HG02610 (cell line): Measurements from ENCODE around the gene PDGFB.
"Not testable (repeated sequence)": the region's sequence is repeated elsewhere in the genome, so short reads cannot be mapped to it uniquely, and the experiment has no call there.

ENCODE experiments used
- ATAC-seq: cut with Tn5 transposase; IDR thresholded peaks from one replicate; pipeline ENCODE4 v1.9.1; 2021; ENCODE audit warnings: mild to moderate bottlenecking, moderate library complexity; ENCODE audit not compliant: unreplicated experiment

Gene PDGFB

DNA sequence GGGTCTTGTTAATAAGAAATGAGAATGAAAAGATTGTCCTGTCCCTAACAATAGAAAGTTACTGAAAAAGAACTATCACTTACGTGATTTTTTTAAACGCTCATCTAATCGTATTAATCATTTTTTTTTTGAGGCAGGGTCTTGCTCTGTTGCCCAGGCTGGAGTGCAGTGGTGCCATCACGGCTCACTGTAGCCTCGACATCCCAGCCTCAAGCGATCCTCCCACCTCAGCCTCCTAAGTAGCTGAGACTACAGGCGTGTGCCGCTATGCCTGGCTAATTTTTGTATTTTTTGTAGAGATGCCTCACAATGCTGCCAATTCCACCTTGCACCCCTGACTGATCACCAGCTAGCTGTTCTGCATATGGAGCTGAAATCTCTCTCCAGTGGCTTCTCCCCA, 15.7 kb downstream of the PDGFB start:
- no peak for ATAC-seq

DNA sequence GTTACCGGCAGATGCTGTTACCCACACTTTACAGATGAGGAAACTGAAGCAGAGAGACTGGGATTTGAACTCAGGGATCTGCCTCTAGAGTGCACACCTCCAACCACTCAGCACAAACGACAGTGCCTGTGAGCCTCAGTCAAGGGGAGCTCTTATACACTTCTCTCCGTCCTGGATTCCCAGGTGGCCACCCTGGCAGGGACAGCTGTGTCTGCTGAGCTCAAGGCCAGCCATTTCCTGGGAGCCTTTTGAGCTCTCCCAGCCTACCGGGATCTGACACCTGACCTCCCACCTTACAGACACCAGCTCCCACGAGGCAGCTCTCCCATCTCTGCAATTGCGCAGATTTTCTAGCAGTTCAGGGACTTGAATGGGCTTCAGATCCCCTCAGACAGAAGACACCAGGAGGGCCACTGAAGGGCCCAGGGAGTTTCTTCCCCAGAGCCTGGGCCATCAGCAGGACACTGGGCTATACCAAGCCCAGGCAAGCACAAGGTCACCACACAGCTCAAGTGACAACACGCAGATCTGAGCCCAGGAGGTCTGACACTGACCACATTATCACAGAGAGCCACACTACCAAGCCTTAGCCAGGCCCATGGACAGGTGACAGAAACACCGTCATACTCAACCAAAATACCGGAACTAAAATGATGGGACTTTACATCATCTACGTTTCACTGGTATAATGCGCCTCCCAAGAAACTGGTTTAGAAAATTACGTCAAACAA, 17.1 kb downstream of the PDGFB start:
- ATAC-seq = no peak

DNA sequence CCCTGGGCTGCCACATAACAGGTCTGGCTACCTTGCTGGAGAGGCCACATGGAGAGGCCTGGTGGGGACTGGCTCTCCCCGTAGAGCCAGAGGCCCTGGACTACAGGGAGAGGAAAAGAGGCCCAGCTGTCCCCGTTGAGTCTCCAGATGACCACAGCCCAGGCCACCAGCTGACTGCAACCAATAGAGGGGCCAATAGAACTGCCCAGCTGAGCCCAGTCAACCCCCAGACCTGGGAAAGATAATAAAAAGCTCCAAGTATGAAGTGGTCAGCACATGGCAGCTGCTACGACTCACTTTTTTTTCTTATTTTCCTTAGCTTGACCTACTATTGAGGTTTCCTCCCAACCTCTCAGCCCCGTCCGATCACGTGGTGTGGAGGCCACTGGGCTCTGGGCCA, 18.4 kb downstream of the PDGFB start:
- no peak for ATAC-seq

DNA sequence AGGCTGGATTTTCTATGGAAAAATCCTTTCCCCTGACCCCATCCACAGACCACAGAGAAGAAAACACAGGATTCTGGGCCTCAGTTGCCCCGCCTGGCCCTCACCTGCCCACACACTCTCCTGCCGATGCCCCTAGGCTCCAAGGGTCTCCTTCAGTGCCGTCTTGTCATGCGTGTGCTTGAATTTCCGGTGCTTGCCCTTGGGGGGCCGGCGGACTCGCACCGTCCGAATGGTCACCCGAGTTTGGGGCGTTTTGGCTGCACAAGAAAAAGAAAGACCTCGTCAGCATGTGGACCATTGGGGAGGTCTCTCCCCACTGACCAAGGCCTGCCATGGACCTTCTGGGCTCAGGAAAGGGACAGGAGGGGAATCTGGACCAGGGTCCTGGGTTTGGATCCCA, 19.2 kb downstream of the PDGFB start:
- no peak for ATAC-seq

DNA sequence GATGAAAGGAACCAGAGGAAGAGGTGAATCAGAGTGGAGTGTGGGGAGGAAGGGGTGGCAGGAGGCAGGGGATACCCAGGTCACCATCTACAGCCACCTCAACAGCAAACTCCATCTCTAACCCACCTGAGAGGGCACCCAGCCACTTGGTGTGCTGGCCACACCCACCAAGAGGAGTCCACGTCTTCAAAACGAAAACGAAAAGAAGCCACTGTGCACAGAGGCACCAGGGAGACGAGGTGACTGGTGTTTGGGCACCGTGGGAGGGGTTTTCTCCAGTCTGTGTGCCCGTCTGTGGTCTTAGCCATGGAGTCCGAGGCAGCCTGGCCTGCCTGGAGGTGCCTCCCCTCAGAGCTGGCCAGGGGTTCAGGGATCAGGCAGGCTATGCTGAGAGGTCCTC, 20.2 kb downstream of the PDGFB start:
- ATAC-seq = no peak

DNA sequence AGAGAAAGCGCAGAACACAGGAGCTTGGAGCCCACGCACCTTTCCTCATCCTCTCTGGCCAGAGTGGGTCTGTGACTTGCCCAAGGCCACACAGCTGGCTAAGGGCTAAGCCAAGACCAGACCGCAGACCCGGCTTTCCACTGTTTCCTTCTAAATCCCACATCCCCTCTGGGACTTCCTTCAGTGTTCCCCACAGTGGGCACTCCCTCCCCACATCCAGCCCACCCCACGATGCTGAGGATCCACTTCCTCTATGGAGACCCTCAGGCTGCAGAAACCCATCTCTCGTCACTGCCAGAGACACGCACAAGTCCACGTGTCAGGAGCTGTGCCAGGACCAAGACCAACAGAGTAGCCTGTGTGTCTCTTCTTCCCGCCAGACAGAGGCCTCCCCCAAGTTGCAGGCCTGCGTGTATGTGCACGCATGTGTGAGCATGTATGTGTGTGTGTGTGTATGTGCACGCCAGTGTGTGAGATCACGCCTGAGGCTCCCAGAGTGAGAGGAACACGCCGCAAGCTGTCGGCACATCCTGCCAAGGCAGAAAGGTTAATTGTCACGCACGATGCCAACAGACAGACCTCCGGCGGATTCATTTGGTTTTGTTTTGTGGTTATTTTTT, 21.6 kb downstream of the PDGFB start:
- ATAC-seq = no peak

DNA sequence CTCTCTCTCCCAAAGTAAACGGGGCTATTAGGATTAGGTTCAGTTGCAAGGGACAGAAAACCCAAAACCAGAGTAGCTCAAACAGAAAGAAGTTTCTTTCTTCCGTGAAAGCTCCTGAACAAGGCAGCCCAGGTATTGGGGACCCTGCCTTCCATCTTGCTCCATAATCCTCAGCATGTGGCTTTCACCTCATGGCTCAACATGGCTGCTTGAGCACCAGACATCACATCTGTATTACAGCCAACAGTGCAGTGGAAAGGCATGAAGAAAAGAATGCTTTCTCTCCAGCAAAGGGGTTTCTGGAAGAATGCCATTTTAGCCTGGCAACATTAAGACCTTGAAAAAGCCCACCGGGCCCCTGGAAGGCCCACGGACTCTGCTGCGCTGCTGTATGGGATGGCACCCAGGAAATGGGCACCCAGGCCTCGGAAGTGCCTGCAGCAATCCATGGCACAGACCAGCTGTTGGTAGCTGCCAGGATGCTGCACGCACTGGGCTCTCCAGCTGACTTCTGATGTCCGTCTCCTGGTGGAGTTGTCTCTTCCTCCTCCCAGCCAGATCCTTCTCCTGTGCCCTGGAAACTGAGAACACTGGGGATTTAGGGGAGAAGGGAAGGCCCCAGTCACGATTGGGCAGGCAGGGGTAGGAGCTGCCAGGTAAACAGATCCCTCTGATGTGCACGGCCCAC, 22.6 kb downstream of the PDGFB start:
- no peak for ATAC-seq

DNA sequence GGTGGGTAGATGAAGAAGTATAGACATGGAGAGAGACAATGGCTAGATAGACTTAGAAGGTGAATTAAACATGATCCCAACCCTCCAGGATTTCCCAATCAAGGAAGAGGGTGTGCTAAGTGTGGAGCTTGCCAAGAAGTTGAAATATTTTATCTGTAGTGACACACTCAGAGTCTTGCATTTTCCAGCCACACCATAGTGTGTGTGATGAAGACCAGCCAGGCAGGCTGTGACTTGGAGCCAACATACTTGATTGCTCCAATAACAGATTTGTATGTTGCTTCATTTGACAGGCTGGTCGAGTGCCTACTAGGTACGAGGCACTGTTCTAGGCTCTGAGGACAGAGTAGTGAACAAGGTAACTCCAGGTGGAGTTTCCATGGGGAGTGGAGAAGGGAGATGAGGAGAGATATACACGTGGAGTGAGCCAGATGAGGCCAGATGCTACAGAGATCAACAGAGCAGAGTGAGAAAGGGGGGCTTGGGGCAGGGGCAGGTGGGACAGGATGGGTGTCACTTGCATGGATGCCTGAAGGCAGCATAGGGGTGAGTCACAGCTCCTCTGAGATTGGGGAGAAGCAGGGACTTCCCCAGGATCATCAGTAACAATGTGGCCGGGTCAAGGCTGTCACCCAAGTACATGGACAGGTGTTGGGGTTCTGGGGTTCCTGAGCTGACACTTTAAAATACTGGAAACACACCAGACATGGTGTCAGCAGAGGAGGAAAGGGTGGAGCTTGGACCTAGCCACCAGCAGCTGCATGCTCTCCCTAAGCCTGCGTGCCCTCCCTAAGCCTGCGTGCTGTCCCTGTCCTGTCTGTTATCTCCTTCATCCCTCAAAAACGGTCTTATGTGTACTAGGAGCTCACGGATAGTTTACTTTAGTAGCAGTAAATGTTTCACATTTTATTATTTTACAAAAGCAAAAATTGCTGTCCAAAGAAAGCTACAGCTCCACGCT, 23.6 kb downstream of the PDGFB start:
- no peak for ATAC-seq

DNA sequence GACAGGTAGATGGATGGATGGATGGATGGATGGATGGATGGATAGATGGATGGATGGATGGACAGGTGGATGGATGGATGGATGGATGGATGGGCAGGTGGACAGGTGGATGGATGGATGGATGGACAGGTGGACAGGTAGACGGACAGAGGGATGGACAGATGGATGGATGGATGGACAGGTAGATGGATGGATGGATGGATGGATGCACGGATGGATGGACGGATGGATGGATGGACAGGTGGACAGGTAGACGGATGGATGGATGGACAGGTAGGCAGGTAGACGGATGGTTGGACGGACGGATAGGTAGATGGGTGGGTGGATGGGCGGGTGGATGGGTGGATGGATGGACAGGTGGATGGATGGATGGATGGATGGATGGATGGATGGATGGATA, 24.3 kb downstream of the PDGFB start:
- no peak for ATAC-seq

DNA sequence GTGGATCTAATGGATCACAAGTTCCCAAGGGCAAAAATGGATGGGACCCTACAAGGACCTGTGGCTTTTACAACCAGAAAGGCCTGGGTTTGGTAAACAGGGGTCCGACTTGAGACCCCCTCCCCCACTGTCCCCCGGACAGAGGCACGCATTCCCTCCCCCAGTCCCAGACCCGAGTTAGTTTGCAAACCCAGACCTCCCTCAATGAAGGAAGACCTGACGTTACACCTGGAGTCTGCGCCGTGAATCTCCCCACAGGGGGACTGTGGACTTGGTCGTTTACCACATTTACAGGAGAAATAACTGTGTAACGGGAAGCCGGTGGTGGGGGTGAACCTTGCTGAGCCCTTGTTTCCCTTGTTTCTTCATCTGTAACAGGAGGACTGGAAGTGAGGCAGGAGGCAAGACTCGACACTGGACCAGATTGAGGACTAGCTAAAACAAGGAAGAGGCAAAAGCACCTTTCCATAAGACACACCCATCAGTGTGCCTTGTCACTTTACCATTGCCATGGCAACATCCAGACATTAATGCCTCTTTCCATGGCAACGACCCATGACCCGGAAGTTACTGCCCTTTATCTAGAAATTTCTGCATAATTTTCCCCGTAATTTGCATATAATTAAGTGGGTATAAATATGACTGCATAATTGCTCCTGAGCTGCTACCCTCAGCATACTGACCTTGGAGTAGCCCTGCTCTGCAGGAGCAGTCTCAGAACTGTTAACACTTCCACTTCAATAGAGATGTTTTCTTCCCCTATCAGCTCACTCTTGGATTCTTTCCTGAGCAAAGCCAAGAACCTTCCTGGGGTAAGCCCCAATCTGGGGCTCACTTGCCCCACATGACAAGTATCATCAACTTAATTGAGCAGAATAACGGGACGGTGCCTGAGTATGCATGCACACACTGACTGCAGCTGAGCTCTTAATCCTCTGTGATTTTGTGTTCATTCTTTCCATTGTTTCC, 25.4 kb downstream of the PDGFB start:
- no peak for ATAC-seq

DNA sequence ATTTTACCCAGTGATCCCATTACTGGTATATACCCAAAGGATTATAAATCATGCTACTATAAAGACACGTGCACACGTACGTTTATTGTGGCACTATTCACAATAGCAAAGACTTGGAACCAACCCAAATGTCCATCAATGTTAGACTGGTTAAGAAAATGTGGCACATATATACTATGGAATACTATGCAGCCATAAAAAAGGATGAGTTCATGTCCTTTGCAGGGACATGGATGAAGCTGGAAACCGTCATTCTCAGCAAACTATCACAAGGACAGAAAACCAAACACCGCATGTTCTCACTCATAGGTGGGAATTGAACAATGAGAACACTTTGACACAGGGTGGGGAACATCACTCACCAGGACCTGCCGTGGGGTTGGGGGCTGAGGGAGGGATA, 26.4 kb downstream of the PDGFB start:
- not testable (repeated sequence) for ATAC-seq

DNA sequence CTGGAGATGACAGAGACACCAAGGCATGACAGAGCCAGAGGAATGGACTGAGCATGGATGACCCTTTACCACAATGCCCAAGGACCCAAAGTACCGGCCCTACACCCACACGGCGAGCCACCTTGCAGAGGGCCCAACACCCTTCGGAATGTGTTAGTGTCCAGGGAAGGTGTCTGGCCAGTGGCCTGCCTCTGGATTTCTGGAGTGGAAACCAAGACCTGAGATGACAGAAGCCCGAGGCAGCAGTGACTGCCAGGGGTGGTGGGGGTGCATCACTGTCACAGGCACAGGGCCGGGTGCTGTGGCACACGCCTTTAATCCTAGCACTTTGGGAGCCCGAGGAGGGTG, 28.7 kb downstream of the PDGFB start:
- ATAC-seq = no peak

DNA sequence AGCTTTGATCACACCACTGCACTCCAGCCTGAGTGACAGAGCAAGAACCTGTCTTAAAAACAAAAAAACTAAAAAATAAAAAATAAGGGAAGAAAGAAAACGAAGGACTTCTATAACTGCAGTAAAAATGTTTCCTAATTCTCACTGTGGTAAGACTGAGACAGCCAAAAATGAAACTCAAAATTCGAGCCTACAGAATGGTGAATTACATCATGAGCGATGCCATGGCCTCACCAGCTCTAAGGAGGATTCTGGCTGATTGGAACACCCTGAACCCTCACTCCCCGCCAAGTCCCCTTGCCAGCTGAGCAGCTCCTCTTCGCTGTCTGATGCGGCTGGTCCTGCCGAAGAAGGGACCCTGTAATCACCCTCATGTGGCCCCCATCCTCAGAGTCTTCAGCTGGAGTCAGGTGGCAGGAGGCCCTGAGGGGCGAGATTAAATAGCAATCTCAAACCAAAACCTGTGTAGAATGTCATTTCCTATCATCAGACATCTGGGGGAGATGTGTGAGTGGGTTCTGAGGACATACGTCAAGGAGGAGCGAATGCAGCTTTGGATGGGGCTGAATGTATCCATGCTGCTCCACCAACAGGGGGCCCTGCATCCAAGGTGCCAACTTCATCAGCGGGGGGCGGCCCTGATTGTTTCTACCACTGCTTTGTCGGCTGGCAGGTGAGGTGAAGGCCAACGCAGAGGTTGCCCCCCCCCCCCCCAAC, 29.2 kb downstream of the PDGFB start:
- no peak for ATAC-seq

DNA sequence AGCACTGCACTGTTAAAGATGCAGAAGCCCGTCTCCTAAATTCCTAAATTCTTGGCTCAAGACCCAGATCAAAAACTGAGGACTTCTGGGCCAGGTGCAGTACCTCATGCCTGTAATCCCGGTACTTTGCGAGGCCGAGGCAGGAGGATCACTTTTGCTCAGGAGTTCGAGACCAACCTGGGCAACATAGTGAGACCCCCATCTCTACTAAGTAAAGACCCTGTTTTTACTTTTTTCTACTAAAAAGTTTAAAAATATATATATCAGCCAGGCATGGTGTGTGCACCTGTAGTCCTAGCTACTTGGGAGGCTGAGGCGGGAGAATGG, 29.7 kb downstream of the PDGFB start:
- no peak for ATAC-seq

DNA sequence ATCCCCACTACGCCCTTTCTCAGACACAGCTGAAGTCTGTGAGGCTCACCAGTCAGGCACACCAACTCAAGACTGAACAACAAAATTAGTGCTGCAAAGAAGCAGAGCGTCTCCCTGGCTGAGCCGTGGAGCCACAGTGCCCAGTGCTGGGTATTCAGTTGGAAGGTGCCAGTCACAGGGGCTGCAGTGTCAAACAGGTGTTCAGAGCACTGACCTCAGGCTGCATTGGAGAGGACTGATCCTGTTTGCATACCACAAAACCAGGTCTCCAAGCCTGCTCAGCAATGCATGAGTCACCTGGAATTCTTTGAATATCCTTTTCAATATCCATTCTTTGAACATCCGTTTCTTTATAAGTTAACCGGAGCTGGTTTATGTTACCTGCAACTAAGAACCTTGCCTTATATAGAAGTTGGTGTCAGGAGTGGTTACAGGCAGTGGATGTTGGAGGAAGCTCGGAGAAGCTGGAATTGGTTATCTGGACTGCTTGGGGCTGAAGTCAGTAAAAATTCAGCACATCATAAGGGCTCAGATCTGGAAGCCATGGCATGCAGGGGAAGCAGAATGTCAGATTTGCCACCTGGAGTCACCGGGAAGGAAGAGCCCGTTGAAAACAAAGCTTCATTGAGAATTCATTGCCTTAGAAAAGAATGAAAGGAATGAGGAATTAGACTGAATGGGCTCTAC, 30.3 kb downstream of the PDGFB start:
- ATAC-seq = no peak

DNA sequence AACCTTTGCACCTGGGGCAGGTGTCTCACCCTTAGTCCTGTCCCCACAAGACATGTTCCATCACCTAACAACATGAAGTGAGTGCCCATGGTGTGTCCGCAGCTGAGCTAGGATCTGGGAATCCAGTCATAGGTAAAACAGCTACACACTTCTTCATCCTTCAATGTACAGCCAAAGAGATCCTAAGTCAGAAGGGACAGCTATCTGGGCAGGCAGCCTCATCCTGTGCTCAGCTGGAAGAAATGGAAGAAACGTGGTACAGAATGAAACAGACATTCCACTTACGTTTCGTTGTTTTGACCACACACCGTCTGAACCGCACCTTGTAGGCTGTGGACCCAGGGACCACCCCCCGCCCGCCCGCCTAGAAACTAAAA, 30.8 kb downstream of the PDGFB start:
- no peak for ATAC-seq

DNA sequence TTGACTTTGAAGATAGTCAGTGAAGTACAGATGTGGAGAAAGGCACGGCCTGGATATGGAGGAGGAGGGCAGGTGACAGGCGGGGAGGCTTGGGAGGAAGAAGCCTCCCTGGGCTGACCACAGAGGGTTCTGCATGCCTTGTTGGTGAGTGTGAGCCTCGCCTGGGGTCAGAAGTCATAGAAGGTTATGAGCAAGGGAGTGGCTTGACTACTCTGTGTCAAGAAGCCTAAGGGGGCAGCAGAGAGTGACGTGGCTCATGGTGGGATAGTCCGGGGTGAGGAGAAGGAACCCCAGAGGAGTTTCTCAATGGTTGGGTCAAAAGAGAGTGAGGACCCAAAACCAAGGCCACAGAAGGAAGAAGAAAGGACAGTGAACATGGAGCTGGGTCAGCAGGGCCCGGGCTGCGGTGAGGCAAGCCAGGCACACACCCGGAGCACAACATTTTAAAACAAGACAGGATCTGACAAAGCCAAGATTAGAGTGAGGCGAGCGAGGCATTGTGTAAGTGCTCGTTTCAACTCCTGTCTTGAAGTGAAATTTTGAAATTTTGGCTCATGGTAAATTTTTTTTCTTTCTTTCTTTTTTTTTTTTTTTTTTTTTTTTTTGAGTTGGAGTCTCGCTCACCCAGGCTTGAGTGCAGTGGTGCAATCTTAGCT, 31.9 kb downstream of the PDGFB start:
- no peak for ATAC-seq

DNA sequence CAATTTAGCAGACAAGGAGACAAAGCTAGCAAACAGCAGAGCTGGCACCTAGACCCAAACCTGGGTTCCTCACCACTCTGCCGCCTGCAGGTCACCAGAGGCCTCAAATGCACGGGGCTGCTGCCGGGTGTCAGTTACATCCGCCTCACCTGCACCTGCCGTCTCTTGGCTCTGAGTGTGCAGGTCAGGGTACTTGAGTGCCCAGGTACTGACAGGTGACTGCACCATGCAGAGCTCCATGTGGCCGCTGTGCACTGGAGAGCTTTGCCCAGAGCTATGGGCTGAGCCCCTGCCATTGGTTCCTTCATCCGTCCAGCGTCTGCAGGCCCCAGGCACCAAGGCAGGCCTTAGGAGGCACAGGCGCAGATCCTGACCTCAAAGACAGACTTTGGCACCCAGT, 35.0 kb downstream of the PDGFB start:
- ATAC-seq = no peak
